Measurements from ENCODE around the gene CHAF1A.
A peak's percentile ranks its signal among the peaks of the same experiment; 100 is the strongest.

The CHAF1A gene

GRCh38 chr19:4464815-4465581 lies 62.6 kb downstream of the CHAF1A start:
- no peak for DNase-seq

- DNase-seq: no peak
Observed at GRCh38 chr19:4467835-4468234, 65.4 kb downstream of the CHAF1A start.

- DNase-seq: peak; percentile 92
Observed at GRCh38 chr19:4471403-4472173, 69.1 kb downstream of the CHAF1A start.

GRCh38 chr19:4472174-4472974 lies 69.9 kb downstream of the CHAF1A start, which contains the start of gene HDGFL2:
Gene HDGFL2, plus strand, starts transcription at chr19:4472297. Its CDS starts 54 bp downstream, at chr19:4472351.
- DNase-seq: no peak

GRCh38 chr19:4473011-4473762 lies 70.7 kb downstream of the CHAF1A start:
- DNase-seq: no peak

- DNase-seq: no peak
Observed at GRCh38 chr19:4473763-4474513, 71.5 kb downstream of the CHAF1A start.

- DNase-seq: no peak
Observed at GRCh38 chr19:4474514-4475022, 72.1 kb downstream of the CHAF1A start.

- no peak for DNase-seq
Observed at GRCh38 chr19:4477034-4477801, 74.8 kb downstream of the CHAF1A start.

GRCh38 chr19:4482721-4483364 lies 80.4 kb downstream of the CHAF1A start:
- no peak for DNase-seq

GRCh38 chr19:4483385-4483784 lies 80.9 kb downstream of the CHAF1A start:
- DNase-seq: no peak

- no peak for DNase-seq
Observed at GRCh38 chr19:4487572-4487971, 85.1 kb downstream of the CHAF1A start.

- no peak for DNase-seq
Observed at GRCh38 chr19:4488496-4488895, 86.1 kb downstream of the CHAF1A start.

GRCh38 chr19:4491446-4491845 lies 89.0 kb downstream of the CHAF1A start:
- no peak for DNase-seq

- no peak for DNase-seq
Observed at GRCh38 chr19:4492337-4493103, 90.1 kb downstream of the CHAF1A start.
